ENCODE measurements around the gene MAGOHB.
A peak's percentile ranks its signal among the peaks of the same experiment; 100 is the strongest.
"Not testable (repeated sequence)": the region's sequence is repeated elsewhere in the genome, so short reads cannot be mapped to it uniquely, and the experiment has no call there.

Gene MAGOHB

DNA sequence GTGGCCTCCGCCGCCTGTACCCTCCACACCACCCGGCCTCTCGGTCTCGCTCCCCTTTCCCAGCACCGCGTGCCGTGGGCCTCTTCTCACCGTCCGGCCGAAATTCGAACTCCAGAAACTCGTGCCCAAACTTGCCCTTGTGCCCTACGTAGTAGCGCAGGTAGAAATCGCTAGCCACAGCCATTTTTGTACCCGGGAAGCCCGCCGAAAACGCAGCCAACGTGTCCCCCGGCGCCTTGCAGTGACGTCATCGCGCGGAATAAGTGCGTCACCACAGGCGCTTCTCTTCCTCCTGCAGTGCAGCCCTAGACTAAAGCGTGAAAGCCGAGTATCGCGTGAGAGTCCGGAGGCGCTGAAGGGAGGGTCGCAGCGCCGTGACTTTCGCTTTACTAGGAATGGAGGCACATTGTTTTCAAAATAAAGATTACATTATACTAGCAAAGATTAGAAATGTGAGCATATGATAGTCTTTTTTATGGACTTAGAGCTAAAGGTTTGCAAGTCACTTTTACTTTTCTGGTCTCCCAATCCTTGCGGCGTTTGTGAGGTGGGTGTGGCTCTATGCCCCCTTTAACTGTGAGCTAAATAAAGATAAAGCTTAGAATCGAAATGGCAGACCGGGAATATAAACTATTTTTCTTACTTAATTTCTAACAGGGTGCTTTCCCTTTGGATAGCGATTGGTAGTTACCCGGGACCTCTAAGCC is at the start of gene MAGOHB:
TSS of gene MAGOHB (minus strand) at position 261 of the 707 bp plus-strand sequence. CDS start at position 184, 77 bp downstream.
- peak within 1 kb of the TSS; percentile 59 for H3K4me3 ChIP-seq (replicated peaks; ENCODE audit: low read depth, low read length)
- TF ChIP-seq, protein P1, sequence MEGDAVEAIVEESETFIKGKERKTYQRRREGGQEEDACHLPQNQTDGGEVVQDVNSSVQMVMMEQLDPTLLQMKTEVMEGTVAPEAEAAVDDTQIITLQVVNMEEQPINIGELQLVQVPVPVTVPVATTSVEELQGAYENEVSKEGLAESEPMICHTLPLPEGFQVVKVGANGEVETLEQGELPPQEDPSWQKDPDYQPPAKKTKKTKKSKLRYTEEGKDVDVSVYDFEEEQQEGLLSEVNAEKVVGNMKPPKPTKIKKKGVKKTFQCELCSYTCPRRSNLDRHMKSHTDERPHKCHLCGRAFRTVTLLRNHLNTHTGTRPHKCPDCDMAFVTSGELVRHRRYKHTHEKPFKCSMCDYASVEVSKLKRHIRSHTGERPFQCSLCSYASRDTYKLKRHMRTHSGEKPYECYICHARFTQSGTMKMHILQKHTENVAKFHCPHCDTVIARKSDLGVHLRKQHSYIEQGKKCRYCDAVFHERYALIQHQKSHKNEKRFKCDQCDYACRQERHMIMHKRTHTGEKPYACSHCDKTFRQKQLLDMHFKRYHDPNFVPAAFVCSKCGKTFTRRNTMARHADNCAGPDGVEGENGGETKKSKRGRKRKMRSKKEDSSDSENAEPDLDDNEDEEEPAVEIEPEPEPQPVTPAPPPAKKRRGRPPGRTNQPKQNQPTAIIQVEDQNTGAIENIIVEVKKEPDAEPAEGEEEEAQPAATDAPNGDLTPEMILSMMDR (IDR thresholded peaks at IDR 0.05; ENCODE audit: low read depth, low read length, missing control alignments), result no peak
- peak; percentile 89 for DNase-seq (ENCODE audit: extremely low read depth, low read depth)

GRCh38 chr12:10661338-10661737 is 47.9 kb upstream of the MAGOHB start:
- TF ChIP-seq, protein P1 (IDR thresholded peaks at IDR 0.05; ENCODE audit: low read depth, low read length, missing control alignments), result no peak
- DNase-seq (ENCODE audit: extremely low read depth, low read depth), result no peak
- H3K4me3 ChIP-seq (replicated peaks; ENCODE audit: low read depth, low read length), result no peak overlapping the region

- H3K4me3 ChIP-seq (replicated peaks; ENCODE audit: low read depth, low read length), result no peak overlapping the region
- TF ChIP-seq, protein P1 (IDR thresholded peaks at IDR 0.05; ENCODE audit: low read depth, low read length, missing control alignments), result no peak
- DNase-seq (ENCODE audit: extremely low read depth, low read depth), result no peak
Observed at GRCh38 chr12:10654003-10654402, 40.6 kb upstream of the MAGOHB start.

GRCh38 chr12:10652192-10652591 is 38.8 kb upstream of the MAGOHB start:
- TF ChIP-seq, protein P1 (IDR thresholded peaks at IDR 0.05; ENCODE audit: low read depth, low read length, missing control alignments), result no peak
- H3K4me3 ChIP-seq (replicated peaks; ENCODE audit: low read depth, low read length), result no peak overlapping the region
- DNase-seq (ENCODE audit: extremely low read depth, low read depth), result no peak

- not testable (repeated sequence) for DNase-seq (ENCODE audit: extremely low read depth, low read depth); H3K4me3 ChIP-seq (replicated peaks; ENCODE audit: low read depth, low read length)
Observed at GRCh38 chr12:10646576-10646975, 33.2 kb upstream of the MAGOHB start.

DNA sequence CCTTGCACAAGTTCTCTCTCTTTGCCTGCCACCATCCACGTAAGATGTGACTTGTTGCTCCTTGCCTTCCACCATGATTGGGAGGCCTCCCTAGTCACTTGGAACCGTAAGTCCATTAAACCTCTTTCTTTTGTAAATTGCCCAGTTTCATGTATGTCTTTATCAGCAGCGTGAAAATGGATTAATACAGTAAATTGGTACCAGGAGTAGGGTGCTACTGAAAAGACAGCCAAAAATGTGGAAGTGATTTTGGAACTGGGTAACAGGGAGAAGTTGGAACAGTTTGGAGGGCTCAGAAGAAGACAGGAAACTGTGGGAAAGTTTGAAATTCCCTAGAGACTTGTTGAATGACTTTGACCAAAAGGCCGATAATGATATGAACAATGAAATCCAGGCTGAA is 32.5 kb upstream of the MAGOHB start:
- no peak overlapping the region for H3K4me3 ChIP-seq (replicated peaks; ENCODE audit: low read depth, low read length)
- no peak for DNase-seq (ENCODE audit: extremely low read depth, low read depth)
- TF ChIP-seq, protein P1 (IDR thresholded peaks at IDR 0.05; ENCODE audit: low read depth, low read length, missing control alignments), result no peak

- peak; percentile 14 for DNase-seq (ENCODE audit: extremely low read depth, low read depth)
- TF ChIP-seq, protein P1 (IDR thresholded peaks at IDR 0.05; ENCODE audit: low read depth, low read length, missing control alignments), result no peak
- no peak overlapping the region for H3K4me3 ChIP-seq (replicated peaks; ENCODE audit: low read depth, low read length)
Observed at GRCh38 chr12:10641735-10642500, 28.5 kb upstream of the MAGOHB start.

Measured in HFF-Myc (cell line).